H9 (cell line): ENCODE data around the gene SLCO3A1. TPM values are rescaled to one million over a fixed set of nuclear protein-coding genes. Genes with fewer than 3 reads are reported as not detected.

ENCODE experiments used
- DNase-seq: peaks from one replicate; pipeline ENCODE4 v3.0.0-alpha.2; 2017
- H2AFZ ChIP-seq: one replicate; pipeline ENCODE4 v1.6.1; 2013; ENCODE audit warnings: mild to moderate bottlenecking, low read length, control low read depth, moderate library complexity
- H2AK5ac ChIP-seq: 2 replicates; pipeline ENCODE4 v1.6.1; 2013; ENCODE audit warnings: low read length, control low read depth, mixed read lengths; ENCODE audit not compliant: insufficient read length
- H2BK120ac ChIP-seq: one replicate; pipeline ENCODE4 v1.6.1; 2013; ENCODE audit warnings: low read depth, mild to moderate bottlenecking, low read length, control low read depth, inconsistent platforms; ENCODE audit not compliant: poor library complexity, severe bottlenecking
- H2BK12ac ChIP-seq: 2 replicates; pipeline ENCODE4 v1.6.1; 2013; ENCODE audit warnings: low read length, control low read depth, mixed read lengths, low read depth; ENCODE audit not compliant: insufficient read length
- H2BK15ac ChIP-seq: 2 replicates; pipeline ENCODE4 v1.6.1; 2013; ENCODE audit warnings: low read depth, low read length, control low read depth
- H2BK20ac ChIP-seq: one replicate; pipeline ENCODE4 v1.6.1; 2013; ENCODE audit warnings: low read depth, mild to moderate bottlenecking, low read length, control low read depth, inconsistent platforms; ENCODE audit not compliant: poor library complexity, severe bottlenecking
- H2BK5ac ChIP-seq: 2 replicates; pipeline ENCODE4 v1.6.1; 2013; ENCODE audit warnings: low read length, control low read depth, mixed read lengths; ENCODE audit not compliant: insufficient read length
- H3K14ac ChIP-seq: 2 replicates; pipeline ENCODE4 v1.6.1; 2013; ENCODE audit warnings: low read length, control low read depth; ENCODE audit not compliant: insufficient read depth
- H3K18ac ChIP-seq: 2 replicates; pipeline ENCODE4 v1.6.1; 2013; ENCODE audit warnings: low read depth, mild to moderate bottlenecking, mixed read lengths, low read length, control low read depth; ENCODE audit not compliant: insufficient read length
- H3K23ac ChIP-seq: 2 replicates; pipeline ENCODE4 v1.6.1; 2013; ENCODE audit warnings: low read length, control low read depth, mixed read lengths, low read depth; ENCODE audit not compliant: insufficient read length
- H3K23me2 ChIP-seq: 2 replicates; pipeline ENCODE4 v1.6.1; 2013; ENCODE audit warnings: low read depth, mild to moderate bottlenecking, mixed read lengths, low read length, control low read depth; ENCODE audit not compliant: insufficient read length, poor library complexity, severe bottlenecking
- H3K27ac ChIP-seq: 2 replicates; pipeline ENCODE4 v1.5.1; 2013; ENCODE audit warnings: low read length, control low read depth, mixed read lengths, low read depth; ENCODE audit not compliant: insufficient read length
- H3K27me3 ChIP-seq: 2 replicates; pipeline ENCODE4 v1.6.1; 2013; ENCODE audit warnings: low read length, control low read depth, inconsistent platforms; ENCODE audit not compliant: insufficient read depth
- H3K4ac ChIP-seq: 2 replicates; pipeline ENCODE4 v1.6.1; 2013; ENCODE audit warnings: low read depth, mild to moderate bottlenecking, control low read depth, inconsistent platforms, low read length, moderate library complexity
- H3K4me1 ChIP-seq: 2 replicates; pipeline ENCODE4 v1.6.1; 2013; ENCODE audit warnings: low read length, control low read depth, inconsistent platforms; ENCODE audit not compliant: insufficient read depth
- H3K4me2 ChIP-seq: 2 replicates; pipeline ENCODE4 v1.6.1; 2013; ENCODE audit warnings: low read length, control low read depth, mixed read lengths; ENCODE audit not compliant: insufficient read length, insufficient read depth
- H3K56ac ChIP-seq: 2 replicates; pipeline ENCODE4 v1.6.1; 2013; ENCODE audit warnings: low read depth, mild to moderate bottlenecking, mixed read lengths, low read length, control low read depth; ENCODE audit not compliant: insufficient read length
- H3K79me1 ChIP-seq: 2 replicates; pipeline ENCODE4 v1.6.1; 2013; ENCODE audit warnings: low read depth, mild to moderate bottlenecking, moderate library complexity, low read length, control low read depth, inconsistent platforms; ENCODE audit not compliant: insufficient read depth, poor library complexity, severe bottlenecking
- H3K79me2 ChIP-seq: 2 replicates; pipeline ENCODE4 v1.6.1; 2013; ENCODE audit warnings: low read length, control low read depth, inconsistent platforms; ENCODE audit not compliant: insufficient read depth
- H3K9ac ChIP-seq: 2 replicates; pipeline ENCODE4 v1.6.1; 2013; ENCODE audit warnings: low read length, control low read depth, mixed read lengths; ENCODE audit not compliant: insufficient read length; ENCODE audit errors: extremely low read depth
- H3K9me3 ChIP-seq: one replicate; pipeline ENCODE4 v1.6.1; 2013; ENCODE audit warnings: low read depth, low read length, inconsistent platforms; ENCODE audit not compliant: control insufficient read depth
- H3T11ph ChIP-seq: one replicate; pipeline ENCODE4 v1.6.1; 2013; ENCODE audit warnings: mild to moderate bottlenecking, low read length, control low read depth, inconsistent platforms
- H4K20me1 ChIP-seq: one replicate; pipeline ENCODE4 v1.6.1; 2013; ENCODE audit not compliant: control insufficient read depth, insufficient read length, insufficient read depth
- H4K5ac ChIP-seq: 2 replicates; pipeline ENCODE4 v1.6.1; 2013; ENCODE audit warnings: low read depth, mild to moderate bottlenecking, mixed read lengths, low read length, control low read depth; ENCODE audit not compliant: insufficient read length
- H4K8ac ChIP-seq: replicated peaks from 2 replicates; pipeline ENCODE4 v1.6.1; 2013; ENCODE audit warnings: low read length, control low read depth, mixed read lengths, low read depth; ENCODE audit not compliant: insufficient read length
- H4K91ac ChIP-seq: 2 replicates; pipeline ENCODE4 v1.6.1; 2013; ENCODE audit warnings: low read depth, mild to moderate bottlenecking, moderate library complexity, mixed read lengths, low read length, control low read depth; ENCODE audit not compliant: insufficient read length
- H3K27ac Mint-ChIP-seq, 3 experiments: 2 replicates in 2 of 3; 3 replicates in 1 of 3; pipeline ENCODE4 v1.8.0; 2020 to 2021; ENCODE audit warnings: mixed read lengths in 3 of 3, mild to moderate bottlenecking in 1 of 3, moderate library complexity in 1 of 3
- H3K27me3 Mint-ChIP-seq: 2 replicates; pipeline ENCODE4 v1.8.0; 2021; ENCODE audit warnings: low read depth, mild to moderate bottlenecking, moderate library complexity, mixed read lengths
- H3K36me3 Mint-ChIP-seq, 3 experiments: 2 replicates in 2 of 3; 3 replicates in 1 of 3; pipeline ENCODE4 v1.8.0; 2020 to 2021; ENCODE audit warnings: low read depth in 3 of 3, mixed read lengths in 3 of 3; ENCODE audit not compliant: insufficient read depth in 1 of 3
- H3K4me1 Mint-ChIP-seq, 2 experiments: 2 replicates each; pipeline ENCODE4 v1.8.0; 2020; ENCODE audit warnings: mixed read lengths in 2 of 2
- H3K4me3 Mint-ChIP-seq, 2 experiments: 2 replicates in 1 of 2; 3 replicates in 1 of 2; pipeline ENCODE4 v1.8.0; 2020 to 2021; ENCODE audit warnings: mild to moderate bottlenecking in 2 of 2, mixed read lengths in 2 of 2, moderate library complexity in 1 of 2
- H3K9me3 Mint-ChIP-seq, 2 experiments: 2 replicates in 1 of 2; 3 replicates in 1 of 2; pipeline ENCODE4 v1.8.0; 2020; ENCODE audit warnings: mild to moderate bottlenecking in 2 of 2, mixed read lengths in 2 of 2, moderate library complexity in 1 of 2
- CTCF ChIP-seq: fragments of 200-600 bp; sonication (generic); conservative IDR thresholded peaks from 3 replicates; pipeline ENCODE4 v1.8.0; 2021; ENCODE audit warnings: antibody characterized with exemption, mild to moderate bottlenecking
- WGBS: extraction: QIAGEN DNeasy Blood & Tissue Kit; methylation state at CpG from one replicate; pipeline ENCODE4 v1.1.7; 2013; ENCODE audit warnings: missing lambda C conversion rate, low lambda C conversion rate, mixed read lengths; ENCODE audit not compliant: insufficient read length; ENCODE audit errors: extremely low coverage; 5-methylcytosine and 5-hydroxymethylcytosine counted together
- total RNA-seq: library from RNA; stranded (reverse); gene quantifications from 2 replicates; pipeline ENCODE4 v1.2.1, GENCODE V29; 2021

The SLCO3A1 gene
- total RNA-seq, 1 experiment from 2014 or later = 9.4 TPM

GRCh38 chr15:92195241-92195640 is 341.7 kb downstream of the SLCO3A1 start:
- no peaks in the 10 kb centered on the region; the same call in 1 of the 2 replicates for H3K27me3 Mint-ChIP-seq
- no peak overlapping the region for H2BK5ac ChIP-seq
- no peak overlapping the region for H3K4ac ChIP-seq
- H3K4me3 Mint-ChIP-seq = no peak overlapping the region
- no peak overlapping the region for H2AFZ ChIP-seq
- no peak overlapping the region for H4K8ac ChIP-seq
- no peak overlapping the region for H2AK5ac ChIP-seq
- no peak overlapping the region for H2BK20ac ChIP-seq
- WGBS = no CpG with 5 or more reads among the region's 2 CpGs
- H3K27me3 ChIP-seq = no peaks in the 10 kb centered on the region
- H2BK15ac ChIP-seq = no peak overlapping the region
- H3K18ac ChIP-seq = no peak overlapping the region
- no peak overlapping the region for H4K5ac ChIP-seq
- H3K23me2 ChIP-seq = no peaks in the 10 kb centered on the region
- H3K9me3 Mint-ChIP-seq = peaks cover 0 to 5% of the 10 kb centered on the region in 2 experiments; a peak in 3 of 5 replicates
- H3K4me1 Mint-ChIP-seq = peaks cover 14 to 15% of the 10 kb centered on the region in 2 experiments
- no peaks in the 10 kb centered on the region for H3K4me1 ChIP-seq
- no peak overlapping the region for H3K27ac ChIP-seq
- no peak overlapping the region for H3K4me2 ChIP-seq
- peaks cover 0 to 2% (median 0%) of the 10 kb centered on the region in 3 experiments; a peak in 2 of 7 replicates for H3K36me3 Mint-ChIP-seq
- H3K14ac ChIP-seq = no peak overlapping the region
- no peaks in the 10 kb centered on the region for H3K79me1 ChIP-seq
- no peak overlapping the region for H3K27ac Mint-ChIP-seq
- H3T11ph ChIP-seq = no peak overlapping the region
- H4K91ac ChIP-seq = no peak overlapping the region
- H3K56ac ChIP-seq = no peak overlapping the region
- H2BK120ac ChIP-seq = no peak overlapping the region
- H4K20me1 ChIP-seq = no peaks in the 10 kb centered on the region
- H3K9me3 ChIP-seq = no peaks in the 10 kb centered on the region
- DNase-seq = no peak
- H3K79me2 ChIP-seq = no peaks in the 10 kb centered on the region
- H3K9ac ChIP-seq = no peak overlapping the region
- no peak for TF ChIP-seq CTCF
- no peak overlapping the region for H2BK12ac ChIP-seq
- H3K23ac ChIP-seq = no peak overlapping the region
